Naive B cell (primary cell): ENCODE data around the gene CSKMT. TPM values are rescaled to one million over a fixed set of nuclear protein-coding genes. Genes with fewer than 3 reads are reported as not detected.
A peak's percentile ranks its signal among the peaks of the same experiment; 100 is the strongest.

ENCODE experiments used
- ATAC-seq, 2 donors: fragments of 150-1000 bp; cut with Tn5 transposase; 2 replicates each; pipeline ENCODE4 v1.10.0; 2021; ENCODE audit warnings: low read depth in 2 of 2, mild to moderate bottlenecking in 2 of 2, moderate library complexity in 2 of 2
- DNase-seq: peaks from one replicate; pipeline ENCODE4 v3.0.0; 2022
- H3K27ac Mint-ChIP-seq, 6 donors: one replicate each; pipeline ENCODE4 v1.8.0; 2020 to 2022; ENCODE audit warnings: mild to moderate bottlenecking in 6 of 6, mixed read lengths in 6 of 6, moderate library complexity in 5 of 6, inconsistent platforms in 2 of 6
- H3K27me3 Mint-ChIP-seq, 3 donors: one replicate each; pipeline ENCODE4 v1.8.0; 2021 to 2022; ENCODE audit warnings: mixed read lengths in 3 of 3, mild to moderate bottlenecking in 1 of 3
- H3K36me3 Mint-ChIP-seq, 2 donors: one replicate each; pipeline ENCODE4 v1.8.0; 2020 to 2022; ENCODE audit warnings: mixed read lengths in 2 of 2, inconsistent platforms in 1 of 2, mild to moderate bottlenecking in 1 of 2
- H3K4me1 Mint-ChIP-seq, 3 donors: one replicate each; pipeline ENCODE4 v1.8.0; 2020 to 2022; ENCODE audit warnings: mixed read lengths in 3 of 3, inconsistent platforms in 1 of 3, mild to moderate bottlenecking in 1 of 3, moderate library complexity in 1 of 3
- H3K4me3 Mint-ChIP-seq, 8 donors: one replicate each; pipeline ENCODE4 v1.8.0; 2020 to 2022; ENCODE audit warnings: mild to moderate bottlenecking in 8 of 8, mixed read lengths in 8 of 8, moderate library complexity in 8 of 8, inconsistent platforms in 2 of 8
- H3K9me3 Mint-ChIP-seq, 7 donors: one replicate each; pipeline ENCODE4 v1.8.0; 2020 to 2022; ENCODE audit warnings: mixed read lengths in 7 of 7, mild to moderate bottlenecking in 5 of 7, inconsistent platforms in 2 of 7, moderate library complexity in 1 of 7
- polyA plus RNA-seq, 6 donors: library from polyadenylated mRNA; unstranded; fragments of 300-500 nt; fragmentation: Illumina TruSeq; gene quantifications; one replicate each; pipeline ENCODE4 v1.2.3, GENCODE V29; 2021; ENCODE audit warnings: low read depth in 6 of 6

Gene CSKMT
- polyA plus RNA-seq, 6 donors from 2014 or later: 2.1 to 8.4 (median 4.8) TPM

DNA sequence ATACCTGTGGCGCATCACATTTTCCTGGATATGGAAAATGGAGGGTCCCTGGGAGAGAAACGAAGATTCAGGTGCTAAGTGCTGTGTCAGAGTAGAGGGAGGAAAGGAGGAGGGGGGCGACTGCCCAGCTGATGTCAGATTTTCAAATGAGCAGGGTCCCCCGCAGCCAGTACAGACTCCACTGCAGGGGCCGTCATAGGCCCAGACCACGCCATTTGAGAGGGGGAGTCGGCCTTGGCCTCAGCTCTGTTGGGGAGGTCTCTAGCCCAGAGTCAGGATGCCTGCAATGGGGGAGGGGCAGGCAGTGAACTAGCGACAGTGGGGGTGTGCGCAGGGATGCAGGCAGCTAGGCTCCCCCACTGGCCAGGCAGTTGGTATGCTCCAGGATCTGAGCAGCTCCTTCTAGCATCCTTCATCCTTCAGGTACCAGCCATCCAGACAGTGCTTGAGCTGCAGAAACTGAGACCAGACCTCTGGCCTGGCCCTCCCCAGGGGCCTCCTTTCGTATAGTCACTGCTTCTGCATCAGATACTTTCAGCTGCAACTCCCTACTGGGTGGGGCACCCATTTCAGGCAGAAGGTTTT, 42.3 kb downstream of the CSKMT start, which contains the start of the genes BSCL2 and GNG3:
Gene BSCL2, minus strand, starts transcription at position 148 of the 585 bp plus-strand sequence. CDS start 229 bp downstream, outside the sequence.
Gene GNG3, plus strand, starts transcription at position 400 of the 585 bp plus-strand sequence. CDS start 620 bp downstream, outside the sequence.
- DNase-seq (no peak), ATAC-seq (no peak)
- Mint-ChIP-seq H3K27me3 (no peaks in the 10 kb centered on the region), H3K9me3 (no peaks in the 10 kb centered on the region), H3K4me1 (peaks cover 39 to 56% (median 53%) of the 10 kb centered on the region in 3 donors), H3K27ac (peak within 1 kb of the TSS; percentile 79 to 100 (median 98)), H3K36me3 (no peaks in the 10 kb centered on the region), H3K4me3 (peak within 1 kb of the TSS; percentile 95 to 100 (median 98))

DNA sequence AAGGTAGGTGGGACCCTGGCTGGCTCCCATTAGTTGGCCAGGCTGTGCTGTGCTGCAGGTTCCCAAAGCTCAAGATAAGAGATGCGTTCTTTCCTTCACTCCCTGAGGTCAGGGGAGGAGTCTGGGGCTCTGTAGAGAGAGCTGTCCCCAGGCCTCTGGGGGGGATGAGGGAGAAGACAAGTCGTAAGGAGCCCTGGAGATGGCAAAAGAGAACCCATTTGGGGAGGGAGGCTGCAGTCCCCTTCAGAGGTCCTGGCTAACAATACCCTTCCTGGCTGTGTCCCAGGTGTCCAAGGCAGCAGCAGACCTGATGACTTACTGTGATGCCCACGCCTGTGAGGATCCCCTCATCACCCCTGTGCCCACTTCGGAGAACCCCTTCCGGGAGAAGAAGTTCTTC, 43.3 kb downstream of the CSKMT start:
- H3K4me3 Mint-ChIP-seq: peak overlapping the region; percentile 95 to 100 (median 98)
- ATAC-seq: no peak
- H3K9me3 Mint-ChIP-seq: no peaks in the 10 kb centered on the region
- DNase-seq: no peak
- no peaks in the 10 kb centered on the region for H3K27me3 Mint-ChIP-seq
- H3K4me1 Mint-ChIP-seq: peaks cover 37 to 58% (median 54%) of the 10 kb centered on the region in 3 donors
- no peaks in the 10 kb centered on the region for H3K36me3 Mint-ChIP-seq
- peak overlapping the region in 5 of 6 donors; percentile 98 to 100 (median 99) for H3K27ac Mint-ChIP-seq

DNA sequence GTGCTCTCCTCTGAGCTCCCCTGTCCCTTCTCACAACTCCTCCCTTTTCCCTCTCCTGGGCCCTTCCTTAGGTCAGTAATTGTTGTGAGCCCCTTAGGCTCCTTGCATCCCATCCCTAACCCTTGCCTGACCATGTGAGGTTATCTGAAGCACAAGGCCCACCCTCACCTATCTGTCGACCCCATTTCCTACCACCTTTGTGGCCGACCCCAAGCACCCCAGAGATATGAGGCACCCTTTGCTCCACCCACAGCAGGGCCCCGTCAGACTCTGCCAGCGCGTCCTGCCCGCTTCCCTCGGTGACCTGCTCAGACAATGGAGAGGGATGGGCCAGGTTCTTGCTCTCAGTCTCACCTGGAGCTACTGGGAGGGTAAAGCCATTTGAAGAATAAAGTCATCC, 43.7 kb downstream of the CSKMT start:
- H3K4me3 Mint-ChIP-seq: peak overlapping the region; percentile 95 to 100 (median 98)
- ATAC-seq (no peak), DNase-seq (no peak)
- H3K36me3 Mint-ChIP-seq: no peaks in the 10 kb centered on the region
- H3K9me3 Mint-ChIP-seq: no peaks in the 10 kb centered on the region
- H3K27me3 Mint-ChIP-seq: no peaks in the 10 kb centered on the region
- peaks cover 37 to 61% (median 54%) of the 10 kb centered on the region in 3 donors for H3K4me1 Mint-ChIP-seq
- peak overlapping the region; percentile 98 to 100 (median 99) for H3K27ac Mint-ChIP-seq

DNA sequence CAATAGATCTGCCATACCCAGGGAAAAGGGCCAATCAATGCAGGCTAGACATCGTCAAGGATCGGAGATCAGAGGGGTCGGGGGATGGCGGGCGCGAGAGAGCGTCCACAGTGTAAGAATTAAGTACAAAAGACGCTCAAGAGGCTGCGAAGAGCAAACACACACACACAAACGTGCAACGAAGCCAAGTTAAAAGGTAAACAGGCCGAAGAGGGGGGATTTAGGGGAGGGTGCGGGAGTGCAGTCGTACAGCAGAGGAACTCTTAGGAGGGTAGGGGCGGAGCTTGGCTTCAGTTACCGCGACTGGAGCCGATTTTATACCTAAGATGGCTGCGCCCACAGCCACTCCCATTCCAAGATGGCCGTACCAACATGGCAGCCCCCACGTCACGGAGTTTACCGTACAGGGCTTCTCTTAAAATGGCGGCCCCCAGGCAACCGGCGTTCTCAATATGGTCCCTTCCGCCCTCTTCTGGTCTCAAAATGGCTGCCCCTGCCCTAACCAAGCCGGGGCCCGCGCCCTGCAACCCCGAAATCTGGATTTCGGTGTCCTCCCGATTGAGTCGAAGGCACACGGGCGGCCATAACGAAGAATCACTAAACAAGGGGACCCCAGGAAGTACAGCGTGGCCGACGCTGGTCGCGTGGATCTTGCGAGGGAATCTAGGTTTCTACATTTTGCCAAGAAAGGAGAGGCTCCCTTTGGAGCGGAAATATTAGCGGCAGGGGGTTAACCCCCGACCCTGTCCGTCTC, 44.3 kb downstream of the CSKMT start:
- Mint-ChIP-seq H3K9me3 (no peaks in the 10 kb centered on the region), H3K27me3 (no peaks in the 10 kb centered on the region), H3K27ac (peak overlapping the region; percentile 98 to 100 (median 99)), H3K4me1 (peaks cover 37 to 61% (median 54%) of the 10 kb centered on the region in 3 donors), H3K36me3 (no peaks in the 10 kb centered on the region), H3K4me3 (peak overlapping the region; percentile 95 to 100 (median 98))
- peak; percentile 97 for DNase-seq
- ATAC-seq: peak; percentile 75 to 78

DNA sequence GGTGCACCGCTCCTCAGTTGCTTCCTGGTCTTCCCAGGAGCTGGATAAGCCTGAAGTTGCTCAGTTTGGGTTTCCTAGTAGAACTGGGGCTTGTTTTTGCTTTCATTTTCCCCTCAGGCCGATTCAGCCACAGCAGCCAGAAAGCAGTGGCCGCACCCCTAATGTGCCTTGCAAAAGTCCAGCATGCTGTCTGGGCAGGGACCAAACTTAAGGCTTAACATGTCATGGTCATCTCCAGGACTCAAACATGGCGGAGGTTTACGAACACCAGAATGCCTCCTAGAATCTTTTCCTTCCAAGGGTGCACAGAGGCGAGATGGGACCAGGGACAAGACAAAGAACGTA, 44.9 kb downstream of the CSKMT start:
- Mint-ChIP-seq H3K27ac (peak overlapping the region; percentile 98 to 100 (median 99)), H3K9me3 (no peaks in the 10 kb centered on the region), H3K27me3 (no peaks in the 10 kb centered on the region), H3K4me3 (peak overlapping the region; percentile 95 to 100 (median 98)), H3K4me1 (peaks cover 37 to 61% (median 53%) of the 10 kb centered on the region in 3 donors), H3K36me3 (peaks cover 0 to under 1% of the 10 kb centered on the region in 2 donors)
- ATAC-seq (no peak), DNase-seq (no peak)

DNA sequence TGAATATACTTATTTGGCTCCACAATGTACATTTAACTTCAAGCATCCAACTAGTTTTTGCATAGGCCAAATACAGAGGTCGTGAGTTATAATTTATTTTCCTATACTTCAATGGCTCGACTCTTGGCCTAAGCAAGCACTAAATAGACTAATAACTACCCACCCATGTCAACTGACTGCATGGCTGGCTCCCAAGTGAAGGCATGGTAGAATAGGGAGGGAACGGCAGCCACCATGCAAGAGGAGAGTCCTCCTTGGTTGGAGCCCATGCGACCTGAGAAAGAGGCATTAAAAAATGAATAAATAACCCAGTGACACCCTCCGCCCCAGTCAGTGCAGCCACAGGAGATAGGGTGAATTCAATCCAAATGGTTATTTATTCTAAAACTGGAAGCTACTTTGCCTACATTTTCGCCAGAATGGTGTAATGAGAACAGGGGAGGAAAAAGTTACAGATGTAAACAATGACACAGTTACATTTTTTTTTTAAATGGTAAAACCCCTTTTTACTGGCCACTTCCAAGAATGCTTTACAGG, 47.2 kb downstream of the CSKMT start:
- Mint-ChIP-seq H3K36me3 (peaks cover 5 to 9% of the 10 kb centered on the region in 2 donors), H3K4me3 (peak overlapping the region in 3 of 8 donors; percentile 35 to 54 (median 46))

DNA sequence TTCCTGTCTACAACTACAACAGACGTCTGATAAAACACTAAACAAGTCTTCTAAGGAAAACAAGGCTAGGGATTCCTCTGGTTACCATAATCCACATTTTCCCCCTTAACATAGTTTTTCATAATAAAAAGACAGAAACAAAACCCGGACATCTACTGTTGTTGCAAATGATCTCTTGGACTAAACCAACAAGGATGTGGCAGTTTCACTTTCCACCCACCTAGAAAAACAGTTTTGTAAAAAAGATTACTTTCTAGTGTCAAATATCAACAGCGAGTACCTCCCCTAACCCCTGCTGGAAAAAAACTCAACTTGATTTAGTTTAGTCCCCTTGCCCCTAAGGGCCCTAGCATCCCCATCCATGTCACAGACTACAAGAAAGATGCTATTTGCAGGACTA, 47.7 kb downstream of the CSKMT start:
- Mint-ChIP-seq H3K36me3 (peaks cover 6 to 9% of the 10 kb centered on the region in 2 donors), H3K9me3 (no peaks in the 10 kb centered on the region), H3K4me1 (peaks cover 17 to 36% (median 28%) of the 10 kb centered on the region in 3 donors), H3K4me3 (peak overlapping the region in 1 of 8 donors; percentile 46), H3K27ac (peak overlapping the region in 4 of 6 donors; percentile 27 to 73 (median 43)), H3K27me3 (no peaks in the 10 kb centered on the region)
- ATAC-seq (no peak), DNase-seq (no peak)

More for the DNA sequence above, 47.2 kb downstream of the CSKMT start:
- ATAC-seq (no peak), DNase-seq (no peak)
- Mint-ChIP-seq H3K27me3 (no peaks in the 10 kb centered on the region), H3K27ac (peak overlapping the region in 4 of 6 donors; percentile 32 to 73 (median 50)), H3K4me1 (peaks cover 21 to 41% (median 34%) of the 10 kb centered on the region in 3 donors), H3K9me3 (no peaks in the 10 kb centered on the region)

DNA sequence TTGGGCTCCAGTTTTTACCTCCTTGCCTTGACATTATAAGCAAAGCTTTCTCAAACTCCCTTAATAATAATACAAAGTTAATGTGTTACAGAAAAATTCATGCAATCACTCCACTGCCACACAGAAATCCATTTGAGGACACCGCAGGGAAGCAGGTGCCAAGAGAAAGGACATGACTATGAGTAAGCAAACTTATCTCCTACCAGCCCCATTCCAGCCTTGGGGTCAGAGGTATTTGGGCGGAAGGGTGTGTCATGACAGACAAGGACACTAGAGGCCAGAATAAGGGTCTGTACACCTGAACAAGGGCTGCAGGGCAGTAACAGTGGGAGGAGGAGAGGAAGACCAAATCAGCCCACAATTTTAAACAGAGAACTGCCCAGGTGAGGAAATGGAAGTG, 48.2 kb downstream of the CSKMT start:
- H3K36me3 Mint-ChIP-seq: peaks cover 9 to 11% of the 10 kb centered on the region in 2 donors
- no peak for DNase-seq
- peak overlapping the region in 4 of 6 donors; percentile 27 to 68 (median 54) for H3K27ac Mint-ChIP-seq
- no peaks in the 10 kb centered on the region for H3K9me3 Mint-ChIP-seq
- no peaks in the 10 kb centered on the region for H3K27me3 Mint-ChIP-seq
- H3K4me3 Mint-ChIP-seq: peak overlapping the region in 1 of 8 donors; percentile 46
- H3K4me1 Mint-ChIP-seq: peaks cover 16 to 31% (median 24%) of the 10 kb centered on the region in 3 donors
- ATAC-seq: no peak

DNA sequence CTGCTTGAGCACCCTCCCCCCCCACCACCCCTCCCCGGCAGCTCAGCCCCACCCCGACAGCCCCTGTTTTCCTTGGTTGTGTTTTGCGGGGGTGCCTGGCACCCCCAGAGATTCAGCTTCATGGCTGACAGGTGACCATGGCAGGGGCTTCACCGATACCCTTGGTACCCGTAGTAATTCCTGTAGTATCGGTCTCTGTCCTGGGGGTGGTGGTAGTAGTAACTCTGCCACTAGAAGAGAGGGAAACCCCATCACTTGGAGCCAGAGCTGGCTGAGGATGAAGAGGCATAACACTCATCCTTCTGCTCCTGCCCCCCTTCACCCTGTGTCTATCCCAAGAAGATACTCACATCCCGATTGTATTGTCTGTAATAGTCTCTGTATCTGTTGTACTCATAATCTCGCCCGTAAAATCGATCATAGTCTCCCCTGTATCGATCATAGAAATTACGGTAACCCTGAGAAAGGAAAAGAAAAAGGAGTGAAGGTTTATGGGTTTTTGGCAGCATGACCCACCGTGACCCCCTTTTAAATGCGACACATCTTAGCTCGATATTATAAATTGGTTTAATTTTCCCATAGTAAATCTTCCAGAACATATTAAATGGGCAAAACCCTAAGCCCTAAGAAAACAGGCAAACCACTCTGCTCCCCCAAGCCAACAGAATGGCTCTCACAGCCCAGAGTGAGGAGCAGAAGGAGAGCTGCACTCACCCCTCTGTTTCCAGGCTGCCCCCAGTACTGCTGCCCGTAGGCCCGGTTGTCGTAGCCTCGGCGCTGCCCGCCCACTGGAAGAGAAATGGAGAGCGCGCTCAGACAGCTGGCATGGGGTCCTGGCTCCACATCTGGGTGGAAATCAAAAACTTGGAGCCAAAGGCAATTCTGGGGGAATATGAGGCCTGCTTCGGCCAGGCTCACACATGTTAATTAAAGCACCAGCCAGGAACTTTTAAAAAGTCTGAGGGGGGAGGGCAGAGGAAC, 50.3 kb downstream of the CSKMT start:
- peaks cover 4 to 12% (median 12%) of the 10 kb centered on the region in 3 donors for H3K4me1 Mint-ChIP-seq
- H3K4me3 Mint-ChIP-seq: no peak overlapping the region

DNA sequence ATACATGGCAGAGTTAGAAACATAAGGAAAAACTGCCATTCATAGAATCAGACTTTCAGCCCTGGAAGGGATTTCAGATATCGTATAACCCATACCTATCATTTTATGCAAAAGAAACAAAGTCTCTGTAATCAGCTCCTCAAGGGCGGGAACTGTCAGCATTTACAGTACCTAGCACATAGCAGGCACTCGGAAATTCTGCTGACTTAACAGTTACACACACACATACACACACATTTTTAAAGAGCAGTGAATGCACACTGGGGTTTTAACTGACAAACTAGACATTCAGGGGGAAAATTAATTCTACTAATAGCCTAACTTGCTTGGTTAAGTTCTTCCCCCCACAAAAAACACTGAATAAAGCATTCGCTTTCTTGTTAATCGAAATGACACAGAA, 51.1 kb downstream of the CSKMT start:
- DNase-seq (no peak), ATAC-seq (no peak)
- Mint-ChIP-seq H3K4me1 (peaks cover 4 to 12% (median 9%) of the 10 kb centered on the region in 3 donors), H3K27me3 (no peaks in the 10 kb centered on the region), H3K9me3 (no peaks in the 10 kb centered on the region), H3K36me3 (peaks cover 18 to 19% of the 10 kb centered on the region in 2 donors), H3K27ac (peak overlapping the region in 1 of 6 donors; percentile 15), H3K4me3 (no peak overlapping the region)

More for the DNA sequence above, 50.3 kb downstream of the CSKMT start:
- Mint-ChIP-seq H3K36me3 (peaks cover 18 to 19% of the 10 kb centered on the region in 2 donors), H3K27ac (peak overlapping the region in 3 of 6 donors; percentile 21 to 55 (median 47)), H3K27me3 (no peaks in the 10 kb centered on the region), H3K9me3 (no peaks in the 10 kb centered on the region)
- ATAC-seq: no peak
- no peak for DNase-seq

DNA sequence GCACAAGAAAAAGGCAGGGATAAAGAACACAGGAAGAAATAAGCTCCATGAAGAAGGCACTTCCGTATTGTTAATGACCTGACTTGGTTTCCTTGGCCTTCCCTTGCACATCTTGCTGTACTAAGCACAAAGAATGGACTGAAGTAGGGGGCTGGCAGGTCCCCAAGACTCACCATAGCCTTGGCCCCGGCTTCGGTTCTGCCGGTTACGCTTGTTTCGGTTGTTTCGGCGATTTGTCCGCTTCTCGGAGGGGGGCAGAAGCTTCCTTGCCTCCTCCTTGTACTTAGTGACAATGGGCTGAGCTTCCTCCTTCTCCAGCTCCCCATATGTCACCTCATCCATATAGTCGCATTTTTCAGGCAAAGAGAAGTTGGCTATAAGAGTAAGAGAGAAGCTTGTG, 51.7 kb downstream of the CSKMT start:
- DNase-seq (no peak), ATAC-seq (no peak)
- Mint-ChIP-seq H3K4me3 (no peak overlapping the region), H3K36me3 (peaks cover 18 to 23% of the 10 kb centered on the region in 2 donors), H3K27me3 (no peaks in the 10 kb centered on the region), H3K4me1 (peaks cover 4 to 13% (median 12%) of the 10 kb centered on the region in 3 donors), H3K27ac (no peak overlapping the region), H3K9me3 (no peaks in the 10 kb centered on the region)
